Hepatocyte (in vitro differentiated cells): ENCODE results near the gene GALT. TPM values are rescaled to one million over a fixed set of nuclear protein-coding genes. Genes with fewer than 3 reads are reported as not detected.

Experiments used
- DNase-seq: peaks from one replicate; pipeline ENCODE4 v3.0.0-alpha.2; 2016; ENCODE audit warnings: low spot score
- H2AFZ ChIP-seq: fragments of 200-600 bp; sonication (generic); 2 replicates; pipeline ENCODE4 v1.6.0; 2016; ENCODE audit warnings: antibody characterized with exemption, mild to moderate bottlenecking
- H3K27ac ChIP-seq: fragments of 200-600 bp; sonication (generic); 2 replicates; pipeline ENCODE4 v1.5.1; 2016; ENCODE audit warnings: mild to moderate bottlenecking
- H3K27me3 ChIP-seq: fragments of 200-600 bp; sonication (generic); 2 replicates; pipeline ENCODE4 v1.6.1; 2016
- H3K36me3 ChIP-seq: fragments of 200-600 bp; sonication (generic); replicated peaks from 2 replicates; pipeline ENCODE4 v1.5.1; 2016; ENCODE audit warnings: low read depth; ENCODE audit not compliant: insufficient read depth
- H3K4me1 ChIP-seq: fragments of 200-600 bp; sonication (generic); 2 replicates; pipeline ENCODE4 v1.5.1; 2016; ENCODE audit warnings: mild to moderate bottlenecking, moderate library complexity; ENCODE audit not compliant: insufficient read depth
- H3K4me2 ChIP-seq: fragments of 200-600 bp; sonication (generic); 2 replicates; pipeline ENCODE4 v1.6.0; 2016
- H3K4me3 ChIP-seq: fragments of 200-600 bp; sonication (generic); 2 replicates; pipeline ENCODE4 v1.5.1; 2016; ENCODE audit warnings: mild to moderate bottlenecking
- H3K79me2 ChIP-seq: fragments of 200-600 bp; sonication (generic); 2 replicates; pipeline ENCODE4 v1.6.0; 2017; ENCODE audit warnings: mild to moderate bottlenecking
- H3K9me2 ChIP-seq: fragments of 200-600 bp; sonication (generic); replicated peaks from 2 replicates; pipeline ENCODE4 v1.6.0; 2017; ENCODE audit warnings: mild to moderate bottlenecking; ENCODE audit not compliant: insufficient read depth
- H3K9me3 ChIP-seq: fragments of 200-600 bp; sonication (generic); 2 replicates; pipeline ENCODE4 v1.5.1; 2016; ENCODE audit warnings: low read depth, mild to moderate bottlenecking
- H4K20me1 ChIP-seq: fragments of 200-600 bp; sonication (generic); 2 replicates; pipeline ENCODE4 v1.6.0; 2016; ENCODE audit warnings: mild to moderate bottlenecking; ENCODE audit not compliant: insufficient read depth, poor library complexity, severe bottlenecking
- EZH2 ChIP-seq: fragments of 200-600 bp; sonication (generic); IDR thresholded peaks from 2 replicates; pipeline ENCODE4 v1.6.1; 2016; ENCODE audit warnings: antibody characterized with exemption, mild to moderate bottlenecking, borderline replicate concordance
- EZH2phosphoT487 ChIP-seq: fragments of 200-600 bp; sonication (generic); IDR thresholded peaks from one replicate; pipeline ENCODE4 v1.6.1; 2018; ENCODE audit warnings: antibody characterized with exemption, mild to moderate bottlenecking, low read depth, moderate library complexity; ENCODE audit not compliant: unreplicated experiment, severe bottlenecking
- WGBS: methylation state at CpG from one replicate; pipeline ENCODE4 v1.1.6; 2016; ENCODE audit warnings: low lambda C conversion rate; ENCODE audit errors: missing lambda C conversion rate; 5-methylcytosine and 5-hydroxymethylcytosine counted together
- polyA plus RNA-seq: library from polyadenylated mRNA; unstranded; fragments of >200 nt; fragmentation: Nextera tagmentation; extraction: Ambion mirVana; gene quantifications from 2 replicates; pipeline ENCODE4 v1.2.1, GENCODE V29; 2016
- total RNA-seq: library from RNA; depleted of rRNA; stranded (reverse); fragments of >200 nt; gene quantifications from 2 replicates; pipeline ENCODE4 v1.2.3, GENCODE V29; 2014
- TF ChIP-seq, protein P1 (sequence below): fragments of 200-600 bp; sonication (generic); IDR thresholded peaks from 2 replicates; pipeline ENCODE4 v1.5.1; 2016; ENCODE audit warnings: antibody characterized with exemption, mild to moderate bottlenecking; ENCODE audit not compliant: poor library complexity

Gene GALT
- total and polyA plus RNA-seq, 2 experiments from 2014 or later: 46.1 to 121 TPM

DNA sequence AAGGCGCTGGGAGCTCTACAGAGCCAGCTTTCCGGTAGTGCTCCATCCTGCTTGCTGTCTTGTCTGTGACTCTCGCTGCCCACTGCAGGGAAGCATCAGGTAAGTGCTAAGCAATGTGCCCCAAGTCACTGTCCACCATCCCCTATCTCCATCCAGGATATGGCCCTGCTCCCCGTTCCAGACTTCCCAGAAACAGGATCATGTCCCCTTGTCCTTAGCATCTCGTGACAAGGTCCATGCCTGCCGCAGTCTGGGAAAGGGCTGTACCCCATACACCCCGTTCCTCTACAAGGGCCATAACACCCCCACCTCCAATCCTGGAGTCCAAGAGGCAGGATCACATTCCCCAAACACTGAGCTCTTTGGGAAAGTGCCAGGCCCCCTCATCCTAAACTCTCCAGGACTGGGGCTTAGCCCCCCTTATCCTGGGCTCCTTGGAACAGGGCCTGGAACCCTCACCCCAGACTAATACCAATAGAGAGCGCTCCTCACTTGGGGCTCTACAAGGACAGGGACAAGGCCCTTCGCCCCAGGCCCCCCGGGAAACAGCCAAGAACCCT lies 35.1 kb upstream of the GALT start:
- WGBS: 66% methylated on average over 10 of the region's 10 CpGs
- peak overlapping the region; percentile 67 for H3K4me3 ChIP-seq
- H3K9me2 ChIP-seq: no peaks in the 10 kb centered on the region
- no peaks in the 10 kb centered on the region for H3K36me3 ChIP-seq
- H3K79me2 ChIP-seq: peaks cover 13% of the 10 kb centered on the region
- peaks cover 9% of the 10 kb centered on the region for H3K4me1 ChIP-seq
- DNase-seq: peak; percentile 26
- peak overlapping the region; percentile 82 for H3K27ac ChIP-seq
- peak overlapping the region; percentile 92 for H3K4me2 ChIP-seq
- H4K20me1 ChIP-seq: no peaks in the 10 kb centered on the region
- no peaks in the 10 kb centered on the region for H3K27me3 ChIP-seq
- no peak for TF ChIP-seq EZH2phosphoT487
- TF ChIP-seq EZH2: no peak
- TF ChIP-seq, protein P1, sequence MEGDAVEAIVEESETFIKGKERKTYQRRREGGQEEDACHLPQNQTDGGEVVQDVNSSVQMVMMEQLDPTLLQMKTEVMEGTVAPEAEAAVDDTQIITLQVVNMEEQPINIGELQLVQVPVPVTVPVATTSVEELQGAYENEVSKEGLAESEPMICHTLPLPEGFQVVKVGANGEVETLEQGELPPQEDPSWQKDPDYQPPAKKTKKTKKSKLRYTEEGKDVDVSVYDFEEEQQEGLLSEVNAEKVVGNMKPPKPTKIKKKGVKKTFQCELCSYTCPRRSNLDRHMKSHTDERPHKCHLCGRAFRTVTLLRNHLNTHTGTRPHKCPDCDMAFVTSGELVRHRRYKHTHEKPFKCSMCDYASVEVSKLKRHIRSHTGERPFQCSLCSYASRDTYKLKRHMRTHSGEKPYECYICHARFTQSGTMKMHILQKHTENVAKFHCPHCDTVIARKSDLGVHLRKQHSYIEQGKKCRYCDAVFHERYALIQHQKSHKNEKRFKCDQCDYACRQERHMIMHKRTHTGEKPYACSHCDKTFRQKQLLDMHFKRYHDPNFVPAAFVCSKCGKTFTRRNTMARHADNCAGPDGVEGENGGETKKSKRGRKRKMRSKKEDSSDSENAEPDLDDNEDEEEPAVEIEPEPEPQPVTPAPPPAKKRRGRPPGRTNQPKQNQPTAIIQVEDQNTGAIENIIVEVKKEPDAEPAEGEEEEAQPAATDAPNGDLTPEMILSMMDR: no peak
- H2AFZ ChIP-seq: peak overlapping the region; percentile 94
- no peaks in the 10 kb centered on the region for H3K9me3 ChIP-seq

DNA sequence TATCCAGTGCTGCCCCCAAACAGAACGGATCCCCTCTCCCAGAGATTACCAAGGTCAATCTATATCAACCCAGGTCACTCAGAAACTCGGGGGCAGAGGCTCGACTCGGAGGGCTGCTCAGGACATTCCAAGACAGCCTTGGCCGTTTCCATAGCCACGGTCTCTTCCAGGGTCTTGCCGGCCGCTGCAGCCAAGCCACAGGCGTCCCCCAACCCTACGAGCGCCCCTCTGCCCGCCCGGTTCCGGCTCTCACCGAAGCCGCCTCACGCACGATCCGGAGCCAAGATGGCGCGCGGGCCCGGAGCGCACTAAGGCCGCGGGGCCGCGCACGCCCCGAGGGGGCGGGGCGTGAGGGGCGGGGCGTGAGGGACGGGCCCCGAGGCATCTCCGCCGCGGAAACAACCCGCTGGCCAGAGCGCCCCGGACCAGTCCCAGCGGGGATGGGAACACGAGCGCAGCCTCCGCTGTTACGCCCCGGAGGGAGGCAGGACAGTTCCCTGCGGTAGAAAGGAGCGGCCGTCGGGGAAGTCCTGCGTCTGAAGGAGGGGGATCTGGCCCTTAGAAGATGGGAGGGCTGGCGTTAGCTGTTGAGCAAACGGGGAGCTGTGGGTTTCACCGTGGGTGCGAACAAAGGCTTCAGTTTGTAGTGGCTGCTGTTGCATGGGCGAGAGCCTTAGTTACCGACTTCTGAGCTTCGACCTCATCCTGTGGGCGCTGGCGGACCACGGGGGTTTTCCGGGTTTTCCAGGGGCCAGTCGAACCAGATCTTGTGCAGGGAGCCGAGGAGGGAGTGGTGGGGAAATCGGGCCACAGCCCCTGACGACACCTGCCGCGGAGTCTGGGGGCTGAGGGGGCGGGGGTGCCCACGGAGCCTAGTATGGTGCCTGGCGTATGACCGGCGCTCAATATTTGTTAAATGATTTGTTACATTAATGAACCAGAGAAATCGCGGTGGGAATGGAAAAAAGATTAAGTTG lies 34.4 kb upstream of the GALT start, which contains the start of gene RPP25L:
Gene RPP25L (minus strand): TSS at position 287 of the 977 bp plus-strand sequence. CDS start 801 bp downstream, outside the sequence.
- Histone ChIP-seq H3K4me1 (peaks cover 6% of the 10 kb centered on the region), H4K20me1 (no peaks in the 10 kb centered on the region), H3K79me2 (peaks cover 13% of the 10 kb centered on the region), H3K9me2 (no peaks in the 10 kb centered on the region), H2AFZ (peak within 1 kb of the TSS; percentile 94), H3K27ac (peak within 1 kb of the TSS; percentile 82), H3K36me3 (no peaks in the 10 kb centered on the region), H3K9me3 (no peaks in the 10 kb centered on the region), H3K4me3 (peak within 1 kb of the TSS; percentile 67), H3K27me3 (no peaks in the 10 kb centered on the region), H3K4me2 (peak within 1 kb of the TSS; percentile 92)
- no peak for TF ChIP-seq EZH2phosphoT487
- TF ChIP-seq, protein P1: no peak
- TF ChIP-seq EZH2: no peak
- peak; percentile 96 for DNase-seq
- 2% methylated on average over 64 of the region's 77 CpGs for WGBS

DNA sequence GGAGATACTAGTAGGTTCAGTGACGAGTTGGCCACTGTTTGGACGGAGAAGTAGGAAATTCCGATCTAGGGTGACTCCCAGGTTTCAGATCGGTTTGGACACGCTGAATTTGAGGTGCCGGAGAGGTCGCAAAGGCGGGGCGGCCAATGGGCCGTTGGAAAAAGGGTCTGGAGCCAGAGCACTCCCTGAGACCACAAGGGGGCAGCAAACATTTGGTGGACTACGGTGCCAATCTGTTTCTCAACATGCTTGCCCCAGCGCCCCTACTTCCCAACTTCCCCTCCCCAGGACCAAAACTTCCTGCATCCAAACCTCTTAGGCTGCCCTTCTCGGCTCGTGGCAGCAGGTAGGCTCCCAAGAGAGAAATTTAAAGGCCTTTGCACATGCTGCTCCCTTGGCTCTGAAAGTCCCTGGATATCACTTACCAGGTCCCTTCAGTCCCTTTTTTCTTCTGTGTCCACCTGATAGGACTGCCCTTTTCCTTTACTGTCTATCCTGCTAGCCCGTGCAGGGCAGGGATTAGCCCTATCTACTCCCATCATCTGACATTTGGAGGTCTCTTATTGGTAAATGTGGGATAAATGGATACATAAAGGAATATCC lies 33.6 kb upstream of the GALT start:
- peak; percentile 92 for DNase-seq
- Histone ChIP-seq H2AFZ (peak overlapping the region; percentile 94), H3K79me2 (peaks cover 13% of the 10 kb centered on the region), H3K4me2 (peak overlapping the region; percentile 92), H3K9me3 (no peaks in the 10 kb centered on the region), H3K4me3 (peak overlapping the region; percentile 67), H3K27ac (peak overlapping the region; percentile 82), H3K4me1 (peaks cover 6% of the 10 kb centered on the region), H3K36me3 (no peaks in the 10 kb centered on the region), H3K27me3 (no peaks in the 10 kb centered on the region), H4K20me1 (no peaks in the 10 kb centered on the region), H3K9me2 (no peaks in the 10 kb centered on the region)
- TF ChIP-seq, protein P1: peak; percentile 88
- TF ChIP-seq EZH2 (no peak), EZH2phosphoT487 (no peak)
- 7% methylated on average over 15 of the region's 15 CpGs for whole genome bisulfite sequencing
